Measurements from ENCODE around the gene OGFOD2. TPM values are rescaled to one million over a fixed set of nuclear protein-coding genes. Genes with fewer than 3 reads are reported as not detected.

OGFOD2 gene
- total and polyA plus RNA-seq, 2 of the 13 experiments (the other 11 are each of a cell fraction or from before 2014, with no cell fraction given): 13.2 to 14.6 TPM

DNA sequence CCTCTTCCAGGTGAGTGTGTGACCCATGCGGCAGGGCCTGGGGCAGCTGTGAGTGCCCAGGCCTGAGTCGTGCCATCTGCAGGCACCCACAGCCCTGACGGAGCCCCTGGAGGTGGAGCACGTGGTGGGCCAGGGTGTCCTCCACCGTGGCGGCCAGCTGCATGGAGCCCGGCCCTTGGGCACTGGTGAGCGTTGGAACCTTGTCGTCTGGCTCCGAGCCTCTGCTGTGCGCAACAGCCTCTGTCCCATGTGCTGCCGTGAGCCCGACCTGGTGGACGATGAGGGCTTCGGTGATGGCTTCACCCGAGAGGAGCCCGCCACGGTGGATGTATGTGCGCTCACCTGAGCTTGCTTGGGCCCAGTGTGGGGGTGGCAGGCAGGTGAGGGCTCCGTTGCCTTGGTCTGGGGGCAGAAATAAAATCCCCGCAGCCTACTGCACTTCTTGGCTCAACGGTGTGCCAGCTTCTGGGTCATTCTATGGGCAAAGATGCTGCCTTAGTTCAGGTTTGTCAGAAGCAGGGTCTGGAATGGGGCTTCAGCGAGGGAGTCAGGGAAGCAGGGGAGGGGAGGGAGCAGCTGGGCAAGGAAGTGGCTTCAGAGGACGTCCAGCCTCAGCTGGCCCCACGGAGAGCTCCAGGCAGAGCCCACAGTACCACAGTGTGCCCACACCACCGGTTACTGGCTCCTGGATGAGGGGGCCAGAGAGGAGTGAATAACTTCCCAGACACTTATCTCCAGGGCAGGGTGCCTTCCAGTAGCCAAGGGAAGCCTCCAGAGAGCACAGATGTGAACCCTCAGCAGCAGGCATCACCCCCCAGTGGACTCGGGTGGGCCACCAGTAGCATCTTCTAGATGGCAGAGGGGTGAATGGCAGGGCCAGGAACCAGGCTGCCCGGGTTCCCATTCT, 4.2 kb downstream of the OGFOD2 start (continued):
- no peak for TF ChIP-seq ELF3 (CRISPR knock-in tag; IDR thresholded peaks at IDR 0.05)
- no peak for TF ChIP-seq FOXP4 (CRISPR knock-in tag; IDR thresholded peaks at IDR 0.05)
- no peak for TF ChIP-seq HOMEZ (CRISPR knock-in tag; IDR thresholded peaks at IDR 0.05; ENCODE audit: low read depth)
- TF ChIP-seq NR2F2 (IDR thresholded peaks at IDR 0.05; ENCODE audit: borderline replicate concordance, low read depth): no peak
- TF ChIP-seq SSRP1 (CRISPR knock-in tag; IDR thresholded peaks at IDR 0.05): no peak
- no peak for TF ChIP-seq ZNF121 (CRISPR knock-in tag; IDR thresholded peaks at IDR 0.05)
- no peak for TF ChIP-seq ZKSCAN1 (IDR thresholded peaks at IDR 0.05; ENCODE audit: low read length)
- peak; percentile 63 for TF ChIP-seq RBFOX2 (IDR thresholded peaks at IDR 0.05; ENCODE audit: low read depth, low read length)

- BruUV-seq (replicated peaks): TSS peak; percentile 41
- TF ChIP-seq ZNF549 (CRISPR knock-in tag; IDR thresholded peaks at IDR 0.05): no peak
- no peak for TF ChIP-seq NFATC3 (CRISPR knock-in tag; IDR thresholded peaks at IDR 0.05)
- TF ChIP-seq SALL1 (CRISPR knock-in tag; IDR thresholded peaks at IDR 0.05): no peak
- TF ChIP-seq ZNF264 (CRISPR knock-in tag; IDR thresholded peaks at IDR 0.05): peak; percentile 38; the same call in 1 of the 2 replicates
- TF ChIP-seq ZFP36L1 (CRISPR knock-in tag; IDR thresholded peaks at IDR 0.05): no peak
- 0 out of 2 replicates have a peak, but pooled peaks have one; percentile 21 for TF ChIP-seq MEF2D (CRISPR knock-in tag; IDR thresholded peaks at IDR 0.05)
- TF ChIP-seq, protein P1, sequence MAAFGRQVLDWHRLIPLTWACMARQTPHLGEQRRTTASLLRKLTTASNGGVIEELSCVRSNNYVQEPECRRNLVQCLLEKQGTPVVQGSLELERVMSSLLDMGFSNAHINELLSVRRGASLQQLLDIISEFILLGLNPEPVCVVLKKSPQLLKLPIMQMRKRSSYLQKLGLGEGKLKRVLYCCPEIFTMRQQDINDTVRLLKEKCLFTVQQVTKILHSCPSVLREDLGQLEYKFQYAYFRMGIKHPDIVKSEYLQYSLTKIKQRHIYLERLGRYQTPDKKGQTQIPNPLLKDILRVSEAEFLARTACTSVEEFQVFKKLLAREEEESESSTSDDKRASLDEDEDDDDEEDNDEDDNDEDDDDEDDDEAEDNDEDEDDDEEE (CRISPR knock-in tag; IDR thresholded peaks at IDR 0.05): no peak
- no peak for TF ChIP-seq RNF2 (conservative IDR thresholded peaks at IDR 0.05; ENCODE audit: low read depth)
These were observed 4.8 kb downstream of the OGFOD2 start for GRCh38 chr12:122979908-122980182.

More at GRCh38 chr12:122979908-122980182, 4.8 kb downstream of the OGFOD2 start:
- Histone ChIP-seq H3K4me3 (replicated peaks in 1 of 3; ENCODE audit: insufficient read depth in 1 of 3, low read depth in 2 of 3, low read length in 3 of 3) (peak overlapping the region; percentile 87 to 99 (median 97)), H3K27ac (ENCODE audit: extremely low read length, insufficient read depth, low read length) (peak overlapping the region; percentile 93), H3K79me2 (ENCODE audit: insufficient read depth, low read length) (peaks cover 52% of the 10 kb centered on the region), H2AFZ (ENCODE audit: low read length) (no peak overlapping the region), H3K4me2 (ENCODE audit: low read depth, low read length) (peak overlapping the region; percentile 96), H3K9me3 (ENCODE audit: low read length) (no peaks in the 10 kb centered on the region), H3K4me1 (ENCODE audit: insufficient read depth, low read length) (peaks cover 74% of the 10 kb centered on the region), H4K20me1 (ENCODE audit: insufficient read depth, low read length) (no peaks in the 10 kb centered on the region), H3K36me3 (replicated peaks in 1 of 2; ENCODE audit: control insufficient read depth in 1 of 2, insufficient read depth in 2 of 2, low read length in 2 of 2) (peaks cover 1 to 19% of the 10 kb centered on the region in 2 experiments; a peak in 4 of 5 replicates), H3K9ac (ENCODE audit: insufficient read depth, low read depth, low read length) (peak overlapping the region; percentile 94), H3K27me3 (ENCODE audit: control insufficient read depth in 1 of 2, insufficient read depth in 2 of 2, low read length in 2 of 2) (no peaks in the 10 kb centered on the region; a peak in 1 of 5 replicates)
- FAIRE-seq: no peak
- ChIA-PET POLR2A (interaction anchor here (0.9 kb wide), 1 partner anchor 253 kb away, joined by 8 read pairs; the partner anchor contains the start of genes MPHOSPH9 and MTRFR), CTCF (ENCODE audit: low intra/inter-chr PET ratio, low total read pairs) (no interaction called here)
- ATAC-seq: no peak
- intact Hi-C loops (cut with micrococcal nuclease; ENCODE audit: unreplicated experiment): loop anchor here (5.0 kb wide), 1 partner anchor 252 kb away; the partner anchor contains the start of genes MPHOSPH9 and MTRFR
- 72% methylated on average over 7 of the region's 7 CpGs for WGBS (ENCODE audit: low lambda C conversion rate)
- no peak for DNase-seq (ENCODE audit: low spot score)
- in situ Hi-C loops (cut with HindIII; ENCODE audit: extremely low pct_ligation_motif_present, low pct_unique_long_range_greater_than_20kb): no loop called here

All from HepG2 (cell line).